Gastrocnemius medialis (tissue), 4 donors: ENCODE results near the gene PLEKHO1. TPM values are rescaled to one million over a fixed set of nuclear protein-coding genes. Genes with fewer than 3 reads are reported as not detected.
A peak's percentile ranks its signal among the peaks of the same experiment; 100 is the strongest.

ENCODE experiments used
- ATAC-seq, 2 donors: fragments of 150-250 bp; one replicate each; pipeline ENCODE4 v1.9.1; 2016
- DNase-seq, 2 donors: peaks; one replicate each; pipeline ENCODE4 v3.0.0-alpha.2; 2019
- H3K27ac ChIP-seq, 4 donors: fragments of 200-600 bp; sonication (generic); 1 replicate in 1 of 4; 2 replicates in 3 of 4; pipeline ENCODE4 v1.5.1; 2016 to 2018; ENCODE audit warnings: mild to moderate bottlenecking in 2 of 4, moderate library complexity in 1 of 4
- H3K27me3 ChIP-seq, 3 donors: fragments of 200-600 bp; sonication (generic) in 2 of 3; 1 replicate in 1 of 3; 2 replicates in 2 of 3; pipeline versions ENCODE4 v1.5.1 to v1.6.0; 2016 to 2019; ENCODE audit warnings: mild to moderate bottlenecking in 1 of 3, moderate library complexity in 1 of 3
- H3K36me3 ChIP-seq, 2 donors: fragments of 200-600 bp; sonication (generic) in 1 of 2; one replicate each; pipeline ENCODE4 v1.5.1; 2017 to 2018
- H3K4me1 ChIP-seq, 2 donors: fragments of 200-600 bp; sonication (generic) in 1 of 2; one replicate each; pipeline ENCODE4 v1.5.1; 2016 to 2017; ENCODE audit warnings: mild to moderate bottlenecking in 2 of 2
- H3K4me3 ChIP-seq, 4 donors: fragments of 200-600 bp; sonication (generic) in 3 of 4; 1 replicate in 1 of 4; 2 replicates in 3 of 4; pipeline ENCODE4 v1.5.1; 2016 to 2019; ENCODE audit warnings: mild to moderate bottlenecking in 2 of 4
- H3K9me3 ChIP-seq, 3 donors: fragments of 200-600 bp; sonication (generic) in 2 of 3; 1 replicate in 1 of 3; 2 replicates in 2 of 3; pipeline ENCODE4 v1.5.1; 2016 to 2019
- POLR2A ChIP-seq, 2 donors: fragments of 450-650 bp; IDR thresholded peaks; one replicate each; pipeline ENCODE4 v1.6.1; 2017; ENCODE audit warnings: antibody characterized with exemption in 2 of 2, mild to moderate bottlenecking in 2 of 2, moderate library complexity in 2 of 2
- in situ Hi-C, 4 donors: fragments of 200-750 bp; cut with MboI; loops; one replicate each; pipeline versions ENCODE4 v1.15.0 to v1.8.0; 2017; ENCODE audit warnings: low sequenced_read_pairs in 4 of 4
- intact Hi-C: fragments of 100-400 bp; cut with DNase I; formaldehyde crosslinking; loops from one replicate; pipeline ENCODE4 v1.15.1; 2023; ENCODE audit warnings: low total_unique reads
- total RNA-seq, 4 donors: library from RNA; depleted of rRNA; stranded (reverse); fragments of >200 nt; gene quantifications; one replicate each; pipeline versions ENCODE4 v1.1.0 to v1.2.3, GENCODE V29; 2016
- TF ChIP-seq, protein P1 (sequence below), 5 experiments: fragments of 450-650 bp in 3 of 5; fragments of 200-600 bp in 2 of 5; sonication (generic) in 2 of 5; IDR thresholded peaks in 4 of 5; conservative IDR thresholded peaks in 1 of 5; 1 replicate in 4 of 5; 2 replicates in 1 of 5; pipeline ENCODE4 v1.5.1; 2016 to 2019; ENCODE audit warnings: antibody characterized with exemption in 5 of 5, mild to moderate bottlenecking in 3 of 5, moderate library complexity in 3 of 5

PLEKHO1 gene
- total RNA-seq, 4 donors from 2014 or later, result 24.3 to 57.7 (median 40.4) TPM

DNA sequence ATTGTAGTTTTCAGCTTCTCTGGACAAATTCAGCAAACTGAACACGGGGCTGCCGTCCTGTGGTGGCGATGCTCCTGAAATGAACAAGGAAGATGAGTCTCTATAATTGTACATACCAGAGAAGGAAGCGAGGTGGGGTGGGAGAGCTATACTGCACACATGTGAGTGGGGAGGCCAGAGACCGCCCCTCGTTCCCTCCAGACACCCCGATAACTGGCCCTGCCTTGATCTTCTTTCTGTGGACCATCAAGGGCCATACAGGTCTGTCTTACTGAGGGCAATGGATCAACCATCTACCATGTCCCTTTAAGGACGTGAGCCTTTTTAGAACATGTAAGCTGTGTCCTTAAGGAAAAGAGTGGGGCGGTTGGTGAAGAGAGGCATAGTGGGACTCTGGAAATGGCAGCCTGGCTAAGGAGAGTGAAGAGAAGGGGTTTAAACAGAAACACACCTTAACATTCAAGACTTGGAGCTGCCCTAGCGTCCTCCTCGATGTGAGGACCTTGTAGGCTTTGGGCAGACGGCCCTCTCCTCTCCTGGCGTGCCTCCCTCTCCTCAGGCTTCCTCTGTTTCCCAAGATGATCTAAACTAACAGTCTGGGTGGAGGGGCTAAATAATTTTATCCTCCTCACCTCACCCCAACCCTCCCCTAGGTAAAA, 5.8 kb downstream of the PLEKHO1 start:
- Histone ChIP-seq H3K4me1 (peaks cover 24 to 35% of the 10 kb centered on the region in 2 donors), H3K27ac (peak overlapping the region in 2 of 4 donors; percentile 90 to 91), H3K27me3 (no peaks in the 10 kb centered on the region), H3K36me3 (peaks cover 0 to 66% of the 10 kb centered on the region in 2 donors), H3K4me3 (no peak overlapping the region), H3K9me3 (no peaks in the 10 kb centered on the region)
- in situ Hi-C loops, result no loop called here
- intact Hi-C loops, result no loop called here
- DNase-seq (no peak), ATAC-seq (no peak)
- no peak for TF ChIP-seq POLR2A (IDR thresholded peaks at IDR 0.05)
- TF ChIP-seq, protein P1, sequence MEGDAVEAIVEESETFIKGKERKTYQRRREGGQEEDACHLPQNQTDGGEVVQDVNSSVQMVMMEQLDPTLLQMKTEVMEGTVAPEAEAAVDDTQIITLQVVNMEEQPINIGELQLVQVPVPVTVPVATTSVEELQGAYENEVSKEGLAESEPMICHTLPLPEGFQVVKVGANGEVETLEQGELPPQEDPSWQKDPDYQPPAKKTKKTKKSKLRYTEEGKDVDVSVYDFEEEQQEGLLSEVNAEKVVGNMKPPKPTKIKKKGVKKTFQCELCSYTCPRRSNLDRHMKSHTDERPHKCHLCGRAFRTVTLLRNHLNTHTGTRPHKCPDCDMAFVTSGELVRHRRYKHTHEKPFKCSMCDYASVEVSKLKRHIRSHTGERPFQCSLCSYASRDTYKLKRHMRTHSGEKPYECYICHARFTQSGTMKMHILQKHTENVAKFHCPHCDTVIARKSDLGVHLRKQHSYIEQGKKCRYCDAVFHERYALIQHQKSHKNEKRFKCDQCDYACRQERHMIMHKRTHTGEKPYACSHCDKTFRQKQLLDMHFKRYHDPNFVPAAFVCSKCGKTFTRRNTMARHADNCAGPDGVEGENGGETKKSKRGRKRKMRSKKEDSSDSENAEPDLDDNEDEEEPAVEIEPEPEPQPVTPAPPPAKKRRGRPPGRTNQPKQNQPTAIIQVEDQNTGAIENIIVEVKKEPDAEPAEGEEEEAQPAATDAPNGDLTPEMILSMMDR (IDR thresholded peaks at IDR 0.05 in 4 of 5, conservative IDR thresholded peaks at IDR 0.05 in 1 of 5), result no peak

DNA sequence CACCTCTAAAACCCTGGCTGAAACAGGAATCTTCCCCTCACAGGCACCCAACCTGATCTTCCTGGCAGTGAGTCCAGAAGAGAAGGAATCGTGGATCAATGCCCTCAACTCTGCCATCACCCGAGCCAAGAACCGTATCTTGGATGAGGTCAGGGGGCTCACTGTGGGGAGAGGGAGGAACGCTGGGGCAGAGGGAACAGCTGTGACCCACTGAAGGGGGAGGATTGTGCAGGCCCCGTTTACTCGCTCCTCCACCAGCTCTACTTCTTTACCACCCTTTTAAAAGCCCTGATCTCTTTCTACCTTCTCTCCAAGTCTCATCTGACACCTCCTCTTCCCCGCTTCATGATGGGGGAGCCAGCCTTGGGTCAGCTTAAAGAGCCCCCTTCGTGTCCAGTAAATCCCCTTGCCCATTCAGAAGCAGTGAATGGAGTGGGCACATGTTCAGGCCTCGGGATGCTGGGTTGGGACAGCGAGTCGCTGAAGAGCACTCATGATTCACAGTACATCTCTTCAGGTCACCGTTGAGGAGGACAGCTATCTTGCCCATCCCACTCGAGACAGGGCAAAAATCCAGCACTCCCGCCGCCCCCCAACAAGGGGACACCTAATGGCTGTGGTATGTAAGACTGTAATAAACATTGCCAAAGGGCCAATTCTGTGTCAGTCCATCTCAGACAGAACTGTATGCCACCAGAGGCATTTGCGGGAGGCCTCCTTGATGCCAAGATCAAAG, 7.3 kb downstream of the PLEKHO1 start:
- peaks cover 0 to 66% of the 10 kb centered on the region in 2 donors for H3K36me3 ChIP-seq
- no peak overlapping the region for H3K4me3 ChIP-seq
- in situ Hi-C loops (no loop called here), intact Hi-C loops (no loop called here)
- H3K27ac ChIP-seq, result peak overlapping the region in 1 of 4 donors; percentile 4
- no peaks in the 10 kb centered on the region for H3K27me3 ChIP-seq
- no peaks in the 10 kb centered on the region for H3K9me3 ChIP-seq
- ATAC-seq (no peak), DNase-seq (no peak)
- H3K4me1 ChIP-seq, result peaks cover 15 to 31% of the 10 kb centered on the region in 2 donors
- TF ChIP-seq POLR2A (IDR thresholded peaks at IDR 0.05), result no peak
- TF ChIP-seq, protein P1 (IDR thresholded peaks at IDR 0.05 in 4 of 5, conservative IDR thresholded peaks at IDR 0.05 in 1 of 5), result no peak

DNA sequence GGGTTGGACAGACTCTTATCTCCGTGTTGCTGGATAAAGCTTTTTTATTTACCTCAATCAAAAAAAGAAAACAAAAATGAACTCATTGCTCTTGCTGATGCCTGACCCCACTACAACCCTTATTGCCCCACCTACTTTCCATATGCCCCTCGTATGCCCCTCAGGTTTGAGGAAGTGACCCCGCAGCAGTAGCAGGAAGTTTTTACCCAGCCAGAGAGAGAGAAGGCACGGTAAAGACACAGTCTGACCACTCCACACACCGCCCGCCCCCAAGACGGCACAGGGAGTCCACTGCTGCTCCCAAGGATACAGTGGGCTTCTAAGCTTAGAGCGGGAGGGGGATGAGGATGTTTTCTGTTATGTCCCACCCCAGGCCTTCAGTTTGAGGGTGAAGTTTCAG, 9.8 kb downstream of the PLEKHO1 start:
- peaks cover 18 to 30% of the 10 kb centered on the region in 2 donors for H3K4me1 ChIP-seq
- no peaks in the 10 kb centered on the region for H3K9me3 ChIP-seq
- no peaks in the 10 kb centered on the region for H3K27me3 ChIP-seq
- in situ Hi-C loops, result no loop called here
- no peak for ATAC-seq
- H3K36me3 ChIP-seq, result peaks cover 0 to 55% of the 10 kb centered on the region in 2 donors
- no peak for TF ChIP-seq POLR2A (IDR thresholded peaks at IDR 0.05)
- TF ChIP-seq, protein P1 (IDR thresholded peaks at IDR 0.05 in 4 of 5, conservative IDR thresholded peaks at IDR 0.05 in 1 of 5), result no peak
- H3K27ac ChIP-seq, result peak overlapping the region in 2 of 4 donors; percentile 25 to 48
- intact Hi-C loops, result no loop called here
- no peak for DNase-seq
- H3K4me3 ChIP-seq, result no peak overlapping the region

DNA sequence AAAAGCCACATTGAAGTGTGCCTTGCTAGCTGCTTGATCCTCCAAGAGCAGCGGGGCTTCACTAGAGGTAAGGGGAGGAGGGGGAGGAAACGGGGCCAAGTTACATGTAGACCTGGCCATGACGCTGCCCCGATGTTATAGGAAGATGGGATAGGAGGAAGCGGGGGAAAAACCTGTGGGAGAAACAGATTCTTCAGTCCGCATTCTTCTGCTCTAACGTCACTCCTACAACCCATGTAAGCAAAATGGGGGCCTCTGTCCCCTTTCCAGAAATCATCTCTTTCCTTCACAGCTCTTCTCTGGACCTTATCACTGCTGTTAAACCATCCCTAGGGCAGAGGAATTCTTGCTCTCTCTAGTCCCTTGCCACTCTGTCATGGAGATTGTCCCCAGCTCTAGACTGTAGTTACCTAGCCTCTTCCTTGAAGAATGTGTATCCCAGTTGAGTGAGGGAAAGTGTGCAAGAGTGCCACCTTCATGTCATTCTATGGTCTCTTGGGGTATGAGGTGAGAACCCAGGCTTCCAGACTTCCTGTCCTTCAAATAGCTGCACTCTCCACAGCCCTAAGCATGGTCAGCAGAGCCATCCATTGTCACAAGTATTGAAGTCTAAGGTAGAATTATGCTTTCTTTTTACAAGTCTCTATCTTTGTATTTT, 11.4 kb downstream of the PLEKHO1 start:
- DNase-seq (no peak), ATAC-seq (no peak)
- Histone ChIP-seq H3K36me3 (peaks cover 0 to 39% of the 10 kb centered on the region in 2 donors), H3K4me3 (no peak overlapping the region), H3K9me3 (no peaks in the 10 kb centered on the region), H3K27me3 (no peaks in the 10 kb centered on the region), H3K27ac (peak overlapping the region in 3 of 4 donors; percentile 81 to 93 (median 85)), H3K4me1 (peaks cover 18 to 30% of the 10 kb centered on the region in 2 donors)
- in situ Hi-C loops, result no loop called here
- intact Hi-C loops, result no loop called here
- TF ChIP-seq POLR2A (IDR thresholded peaks at IDR 0.05), result no peak
- TF ChIP-seq, protein P1 (IDR thresholded peaks at IDR 0.05 in 4 of 5, conservative IDR thresholded peaks at IDR 0.05 in 1 of 5), result no peak
